ENCODE data around the gene FGFBP2. TPM values are rescaled to one million over a fixed set of nuclear protein-coding genes. Genes with fewer than 3 reads are reported as not detected.
"Not testable (repeated sequence)": the region's sequence is repeated elsewhere in the genome, so short reads cannot be mapped to it uniquely, and the experiment has no call there.

Gene FGFBP2
- total RNA-seq, 6 experiments from 2014 or later, result 0.29 to 1.4 (median 0.92) TPM; not detected in 3

DNA sequence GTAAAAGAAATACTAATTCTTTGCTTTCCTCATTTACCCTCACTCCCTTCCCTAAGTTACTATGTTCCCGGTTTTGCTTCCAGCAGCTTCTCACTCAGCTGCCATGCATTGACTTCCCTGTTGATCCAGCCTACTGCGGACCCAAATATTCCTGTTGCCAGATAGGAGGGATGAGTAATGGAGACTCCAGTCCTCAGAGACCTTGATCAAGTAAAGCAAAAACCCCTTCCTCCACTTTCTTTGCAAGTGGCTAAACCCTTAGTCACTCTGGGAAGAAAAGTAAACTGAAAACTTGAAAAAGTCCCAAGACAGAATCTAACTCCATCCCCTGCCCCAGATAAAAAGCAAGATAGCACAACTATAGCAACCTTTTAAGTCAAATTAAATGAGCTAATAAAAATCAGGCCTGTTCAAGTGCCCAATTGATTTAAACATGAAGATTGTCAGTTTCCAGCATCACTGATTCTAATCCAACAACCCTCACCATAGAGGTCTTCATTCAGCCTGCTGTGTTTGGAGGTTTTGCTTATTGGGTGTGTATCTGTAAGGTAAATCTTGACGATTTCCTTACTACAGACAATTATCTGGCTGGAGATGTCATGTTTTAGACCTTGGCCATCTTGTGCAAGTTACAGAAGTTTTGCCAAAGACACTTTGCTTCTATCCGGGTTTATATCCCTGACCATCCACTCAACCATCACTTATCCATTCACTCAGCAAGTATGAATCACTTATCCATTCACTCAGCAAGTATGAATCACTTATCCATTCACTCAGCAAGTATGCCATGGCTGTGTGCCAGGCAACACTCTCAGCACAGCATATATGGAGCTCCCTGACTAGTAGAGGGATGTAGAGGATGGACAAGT lies 42.0 kb downstream of the FGFBP2 start:
- intact Hi-C loops (cut with DNase I), result no loop called here
- WGBS (ENCODE audit: insufficient coverage, low coverage, low lambda C conversion rate, missing lambda C conversion rate), result 53% methylated on average over 3 of the region's 4 CpGs
- ATAC-seq (peak in 1 of 4 donors; percentile 71), DNase-seq (peak in 1 of 3 donors; percentile 38)
- Histone ChIP-seq H3K27me3 (no peaks in the 10 kb centered on the region), H3K4me3 (no peak overlapping the region), H3K4me1 (no peaks in the 10 kb centered on the region), H3K36me3 (no peaks in the 10 kb centered on the region), H3K27ac (no peak overlapping the region), H3K9me3 (no peaks in the 10 kb centered on the region)
- no peak for TF ChIP-seq CTCF (IDR thresholded peaks at IDR 0.05)
- no peak for TF ChIP-seq POLR2A (IDR thresholded peaks at IDR 0.05)

GRCh38 chr4:15918484-15919129 lies 44.4 kb downstream of the FGFBP2 start:
- 28% methylated on average over 4 of the region's 4 CpGs for WGBS (ENCODE audit: insufficient coverage, low coverage, low lambda C conversion rate, missing lambda C conversion rate)
- DNase-seq, result no peak
- H3K9me3 ChIP-seq, result no peaks in the 10 kb centered on the region
- TF ChIP-seq POLR2A (IDR thresholded peaks at IDR 0.05), result no peak
- TF ChIP-seq CTCF (IDR thresholded peaks at IDR 0.05), result no peak
- no peak overlapping the region for H3K4me3 ChIP-seq
- intact Hi-C loops (cut with DNase I), result no loop called here
- no peaks in the 10 kb centered on the region for H3K4me1 ChIP-seq
- no peak for ATAC-seq
- H3K27me3 ChIP-seq, result no peaks in the 10 kb centered on the region
- no peaks in the 10 kb centered on the region for H3K36me3 ChIP-seq
- H3K27ac ChIP-seq, result no peak overlapping the region

DNA sequence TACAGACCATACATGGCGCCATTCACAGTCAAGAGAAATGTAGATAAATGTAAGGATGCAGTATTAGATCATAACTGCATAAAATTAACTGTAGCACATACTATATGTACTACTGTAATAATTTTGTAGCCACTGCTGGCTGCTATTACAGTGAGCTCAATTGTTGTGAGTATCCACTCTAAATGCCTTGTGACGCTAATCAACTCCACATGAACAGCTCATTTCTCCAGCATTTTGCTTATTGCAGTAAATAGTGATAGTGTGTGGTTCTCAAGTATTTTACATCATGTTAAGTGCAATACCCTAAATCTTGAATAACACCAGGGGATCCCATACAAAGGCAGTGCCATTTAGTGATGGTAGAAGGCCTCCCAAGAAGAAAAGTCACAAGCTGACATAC lies 45.7 kb downstream of the FGFBP2 start:
- Histone ChIP-seq H3K4me1 (no peaks in the 10 kb centered on the region), H3K27ac (no peak overlapping the region), H3K9me3 (no peaks in the 10 kb centered on the region), H3K36me3 (no peaks in the 10 kb centered on the region), H3K27me3 (no peaks in the 10 kb centered on the region), H3K4me3 (no peak overlapping the region)
- TF ChIP-seq CTCF (IDR thresholded peaks at IDR 0.05) (no peak), POLR2A (IDR thresholded peaks at IDR 0.05) (no peak)
- no peak for ATAC-seq
- no peak for DNase-seq
- WGBS (ENCODE audit: insufficient coverage, low coverage, low lambda C conversion rate, missing lambda C conversion rate), result 70% methylated on average over 2 of the region's 2 CpGs
- intact Hi-C loops (cut with DNase I), result no loop called here

GRCh38 chr4:15916358-15916757 lies 46.6 kb downstream of the FGFBP2 start:
- DNase-seq; H3K36me3 ChIP-seq; H3K4me1 ChIP-seq; H3K27ac ChIP-seq; H3K9me3 ChIP-seq; intact Hi-C loops (cut with DNase I); H3K4me3 ChIP-seq; H3K27me3 ChIP-seq; ATAC-seq: not testable (repeated sequence)
- no CpG with 5 or more reads among the region's 9 CpGs for WGBS (ENCODE audit: insufficient coverage, low coverage, low lambda C conversion rate, missing lambda C conversion rate)

DNA sequence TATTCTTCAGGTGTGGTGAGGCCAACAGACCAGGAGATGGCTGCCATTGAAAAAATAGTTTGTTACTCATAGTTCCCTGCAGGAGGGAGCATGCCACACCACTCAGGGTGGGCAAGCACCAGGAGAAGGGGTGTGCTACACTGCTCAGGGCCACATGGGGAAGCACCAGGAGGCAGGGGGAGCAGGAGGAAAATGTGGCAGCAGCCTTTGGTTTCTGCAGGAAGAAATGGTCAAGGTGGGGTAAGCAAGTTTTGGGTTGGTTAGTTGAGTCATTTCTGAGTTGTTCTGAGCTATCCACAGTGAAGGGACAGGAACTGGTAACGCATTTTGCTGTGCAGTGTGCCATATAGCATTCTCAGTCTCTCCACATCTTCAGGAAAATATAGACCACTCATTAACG lies 48.2 kb downstream of the FGFBP2 start:
- DNase-seq, result no peak

More for the DNA sequence above, 48.2 kb downstream of the FGFBP2 start:
- H3K9me3 ChIP-seq, result no peaks in the 10 kb centered on the region
- no peak for ATAC-seq
- no peaks in the 10 kb centered on the region for H3K27me3 ChIP-seq
- no CpG with 5 or more reads among the region's 2 CpGs for WGBS (ENCODE audit: insufficient coverage, low coverage, low lambda C conversion rate, missing lambda C conversion rate)
- TF ChIP-seq POLR2A (IDR thresholded peaks at IDR 0.05) (no peak), CTCF (IDR thresholded peaks at IDR 0.05) (no peak)
- H3K27ac ChIP-seq, result no peak overlapping the region
- H3K4me1 ChIP-seq, result no peaks in the 10 kb centered on the region
- H3K36me3 ChIP-seq, result no peaks in the 10 kb centered on the region
- no peak overlapping the region for H3K4me3 ChIP-seq
- intact Hi-C loops (cut with DNase I), result no loop called here
